ENCODE results near the gene COL20A1.

The COL20A1 gene

DNA sequence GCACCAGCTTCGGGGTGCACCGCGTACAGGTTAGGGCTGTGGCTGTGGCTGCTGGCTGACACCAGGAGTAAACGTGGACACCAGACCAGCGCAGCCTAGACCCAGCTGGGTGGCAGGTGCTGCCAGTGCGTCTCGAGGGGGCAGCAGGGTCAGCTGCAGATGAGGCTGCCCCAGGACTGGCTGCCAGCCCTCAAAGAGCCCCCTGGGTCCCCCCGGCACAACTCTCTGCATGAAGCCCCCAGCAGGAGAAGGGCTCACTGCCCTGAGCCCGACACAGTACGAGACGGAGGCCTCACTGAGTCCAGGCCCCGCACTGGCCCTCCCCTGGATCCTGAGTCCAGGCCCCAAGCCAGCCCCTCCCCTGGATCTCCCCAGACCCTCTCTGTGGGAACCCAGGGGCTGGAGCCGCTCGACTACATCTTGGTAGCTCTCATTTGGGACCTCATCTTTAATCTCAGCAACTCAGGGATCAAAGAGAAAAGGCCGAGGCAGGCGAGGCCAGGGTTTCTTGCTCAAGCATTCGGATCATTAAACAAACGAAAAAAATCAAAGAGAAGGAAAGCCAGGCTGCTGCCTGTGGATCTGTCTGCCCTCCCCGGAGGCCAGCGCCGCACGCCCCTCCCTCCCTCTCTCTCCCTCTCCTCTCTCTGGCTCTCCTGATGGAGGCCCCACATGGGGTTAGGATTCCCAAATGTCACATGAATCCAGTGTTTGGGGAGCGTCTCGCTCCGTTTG is 31.8 kb upstream of the COL20A1 start:
- DNase-seq (ENCODE audit: low read depth in 3 of 3) = no peak

GRCh38 chr20:63261795-63262528 is 31.0 kb upstream of the COL20A1 start:
- DNase-seq (ENCODE audit: low read depth in 3 of 3) = no peak

GRCh38 chr20:63262836-63263235 is 30.1 kb upstream of the COL20A1 start:
- DNase-seq (ENCODE audit: low read depth in 3 of 3) = no peak

- DNase-seq (ENCODE audit: low read depth in 3 of 3) = no peak
Measured at GRCh38 chr20:63264000-63264399, 29.0 kb upstream of the COL20A1 start.

DNA sequence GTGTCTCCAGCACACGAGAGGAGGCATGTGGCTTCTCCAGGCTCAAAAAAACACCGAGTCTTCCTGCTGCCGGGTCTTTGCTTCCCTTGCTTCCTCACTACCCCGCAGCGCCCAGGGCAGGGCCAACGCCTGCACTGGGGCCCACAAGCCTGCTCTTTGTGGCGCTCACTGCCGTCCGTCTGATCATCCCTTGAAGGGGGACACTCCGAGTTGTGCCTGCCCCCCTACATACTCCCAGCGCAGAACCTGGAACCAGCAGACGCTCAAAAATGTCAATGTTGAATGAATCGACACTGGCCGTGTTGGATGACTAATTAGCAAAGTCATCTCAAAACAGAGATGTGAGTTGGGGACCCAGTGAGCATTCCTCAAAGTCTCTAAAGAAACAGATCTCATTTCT is 28.5 kb upstream of the COL20A1 start:
- DNase-seq (ENCODE audit: low read depth in 3 of 3) = no peak

DNA sequence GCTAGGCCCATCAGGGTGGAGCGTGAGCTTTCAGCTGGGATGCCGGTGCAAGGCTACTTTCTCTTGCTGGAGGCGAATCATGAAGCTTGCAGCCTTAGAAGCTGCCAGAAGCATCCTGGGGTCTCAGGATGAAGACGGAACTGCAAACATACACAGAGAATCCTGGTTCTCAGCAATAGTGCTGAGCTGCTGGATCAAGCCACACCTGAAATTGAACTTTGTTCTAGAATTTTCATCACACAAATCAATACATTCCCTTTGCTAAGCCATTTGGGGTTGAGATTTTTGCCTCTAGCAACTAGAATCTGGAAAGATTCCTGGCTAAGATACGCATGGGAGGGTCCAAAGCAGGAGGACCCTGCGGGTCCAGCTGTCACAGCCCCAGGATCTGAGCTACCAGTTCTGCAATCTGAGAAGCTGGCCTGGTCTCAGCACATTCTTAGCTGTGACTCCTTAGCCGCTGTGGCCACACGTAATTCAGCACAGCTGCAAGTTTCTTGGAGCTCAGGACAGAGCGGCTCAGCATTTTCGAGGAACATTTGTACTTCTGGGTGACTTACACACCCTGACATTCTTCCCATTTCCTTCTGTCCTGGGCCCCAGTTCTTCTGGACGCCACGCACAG is 27.0 kb upstream of the COL20A1 start:
- DNase-seq (ENCODE audit: low read depth in 3 of 3) = no peak

DNA sequence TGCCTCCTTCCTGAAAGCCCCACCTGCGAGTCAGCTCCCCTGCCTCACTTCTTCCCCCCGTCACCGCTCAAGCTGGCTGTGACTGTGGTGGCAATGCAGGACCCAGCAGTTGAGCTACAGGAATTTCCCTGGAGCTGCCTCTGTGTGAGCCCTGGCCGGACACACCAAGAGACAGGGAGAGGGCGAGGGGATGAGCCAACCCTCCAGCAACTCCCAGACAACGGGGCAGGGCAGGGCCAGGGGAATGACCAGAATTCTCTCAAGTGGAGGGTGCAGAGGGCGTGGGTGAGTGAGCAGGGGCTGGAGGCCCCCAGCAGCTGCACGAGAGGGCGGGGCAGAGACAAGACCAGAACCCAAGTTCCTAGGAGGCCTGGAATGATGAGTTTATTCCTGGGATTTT is 25.3 kb upstream of the COL20A1 start:
- DNase-seq (ENCODE audit: low read depth in 3 of 3) = no peak

- no peak for DNase-seq (ENCODE audit: low read depth in 3 of 3)
Measured at GRCh38 chr20:63268256-63268655, 24.7 kb upstream of the COL20A1 start.

DNA sequence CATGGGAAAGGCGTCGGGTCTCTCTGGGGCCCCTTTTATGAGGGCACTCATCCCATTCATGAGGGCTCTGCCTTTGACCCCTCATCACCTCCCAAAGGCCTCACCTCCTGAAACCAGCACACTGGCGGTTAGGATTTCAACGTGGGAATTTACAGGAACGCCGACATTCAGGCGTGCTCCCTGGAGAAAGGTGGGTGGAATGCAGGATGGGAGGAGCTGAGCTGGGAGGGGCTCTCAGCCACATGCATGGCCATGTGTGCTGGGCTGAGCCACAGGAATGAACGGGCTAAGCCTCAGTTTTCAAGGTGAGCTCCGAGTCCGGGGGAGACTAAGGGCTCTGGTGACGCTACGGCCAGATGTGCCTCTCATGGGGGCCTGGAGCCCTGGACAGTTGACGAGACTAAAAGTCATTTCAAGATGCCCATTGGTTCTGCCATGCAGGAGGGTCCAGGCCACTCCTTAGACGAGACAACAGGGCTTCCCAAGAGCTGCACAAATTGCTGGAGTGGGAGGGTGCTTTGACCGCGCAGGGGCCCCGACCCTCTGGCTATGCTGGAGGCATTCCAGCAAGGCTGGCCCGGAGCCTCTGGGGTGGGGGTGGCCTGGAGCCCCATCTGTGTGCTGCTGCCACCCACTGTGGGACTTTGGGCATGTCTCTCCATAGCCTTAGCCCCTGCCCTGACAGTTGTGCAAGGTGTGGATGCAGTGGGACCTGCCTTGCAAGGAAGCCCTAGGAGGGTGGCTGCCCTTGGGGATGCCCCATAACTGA is 24.1 kb upstream of the COL20A1 start:
- no peak for DNase-seq (ENCODE audit: low read depth in 3 of 3)

GRCh38 chr20:63269724-63270123 is 23.3 kb upstream of the COL20A1 start:
- no peak for DNase-seq (ENCODE audit: low read depth in 3 of 3)

DNA sequence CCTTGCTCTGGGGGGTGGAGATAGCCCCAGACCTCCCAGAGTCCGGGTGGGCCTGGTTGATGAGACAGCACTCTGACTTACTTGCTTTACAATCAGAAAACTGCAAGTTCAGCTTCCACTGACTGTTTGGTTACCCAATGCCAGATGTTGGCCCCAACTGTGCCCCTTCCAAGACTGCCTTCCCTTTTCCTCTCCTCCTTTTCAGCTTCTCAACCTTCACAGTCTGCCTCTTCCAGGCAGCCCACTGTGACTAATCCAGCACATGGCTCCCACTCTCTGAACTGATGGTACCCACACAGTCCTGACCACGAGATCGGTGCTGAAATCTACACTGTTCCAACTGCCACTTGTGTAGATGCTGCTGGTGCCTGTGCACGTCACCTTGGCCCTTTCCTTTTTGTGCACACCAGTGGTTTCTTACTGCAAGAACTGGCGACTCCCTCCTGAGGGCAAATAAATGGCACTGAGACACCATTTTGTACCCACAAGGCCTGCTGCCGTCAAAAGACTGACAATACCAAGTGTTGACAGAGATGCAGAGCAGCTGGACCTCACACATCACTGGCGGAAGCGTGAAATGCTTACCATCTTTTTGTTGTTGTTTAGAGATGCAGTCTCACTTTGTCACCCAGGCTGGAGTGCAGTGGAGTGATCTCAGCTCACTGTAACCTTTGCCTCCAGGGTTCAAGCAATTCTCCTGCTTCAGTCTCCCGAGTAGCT is 22.2 kb upstream of the COL20A1 start:
- no peak for DNase-seq (ENCODE audit: low read depth in 3 of 3)

DNA sequence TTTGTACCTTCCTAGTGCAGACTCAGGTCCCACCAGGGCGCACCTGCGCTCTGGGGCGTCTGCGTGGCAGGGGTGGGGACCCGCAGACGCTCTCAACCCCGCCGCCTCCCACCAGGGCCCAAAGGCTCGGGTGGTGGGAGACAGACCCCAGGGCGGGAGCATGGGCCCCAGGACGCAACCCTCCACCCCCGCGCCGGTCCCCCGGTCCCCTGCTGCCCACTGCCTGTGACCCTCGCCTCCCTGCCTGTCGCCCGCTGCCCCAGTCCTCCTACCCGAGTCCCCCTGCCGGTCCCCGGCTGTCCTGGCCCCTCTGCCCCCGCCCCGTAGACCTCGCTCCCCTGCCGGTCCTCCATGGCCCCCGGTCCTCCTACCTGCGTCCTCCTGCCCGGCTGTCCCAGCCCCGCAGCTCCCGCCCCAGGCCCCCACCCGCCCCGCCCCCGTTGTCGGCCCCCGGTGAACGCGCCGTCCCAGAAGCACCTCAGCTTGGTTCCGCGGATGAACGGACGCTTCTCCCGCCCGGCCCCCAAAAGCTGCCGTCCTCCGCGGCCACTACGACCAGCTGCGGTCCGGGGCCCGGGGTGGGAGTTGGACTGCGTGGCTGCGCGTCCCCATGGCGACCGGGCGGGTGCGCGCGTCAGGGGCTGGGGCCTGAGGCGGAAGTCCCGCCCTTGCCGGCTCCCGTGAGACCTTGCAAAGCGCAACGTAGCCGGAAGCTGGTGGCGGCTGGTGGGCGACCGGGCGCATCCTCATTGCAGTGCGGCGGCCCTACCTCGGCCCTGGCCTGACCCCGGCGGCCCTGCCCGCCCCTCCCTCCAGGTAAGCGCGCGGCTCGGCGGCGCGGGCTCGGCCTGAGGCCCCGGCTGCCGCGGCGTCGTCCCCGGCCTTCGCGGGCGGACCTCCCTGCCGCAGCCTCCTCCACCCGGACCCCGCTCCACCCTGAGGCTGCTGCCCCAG is 20.6 kb upstream of the COL20A1 start, which contains the start of gene ARFGAP1:
Gene ARFGAP1, plus strand, starts transcription at position 709 of the 954 bp plus-strand sequence. CDS start 2,768 bp downstream, outside the sequence.
- peak; percentile 82 to 90 (median 85) for DNase-seq (ENCODE audit: low read depth in 3 of 3)

DNA sequence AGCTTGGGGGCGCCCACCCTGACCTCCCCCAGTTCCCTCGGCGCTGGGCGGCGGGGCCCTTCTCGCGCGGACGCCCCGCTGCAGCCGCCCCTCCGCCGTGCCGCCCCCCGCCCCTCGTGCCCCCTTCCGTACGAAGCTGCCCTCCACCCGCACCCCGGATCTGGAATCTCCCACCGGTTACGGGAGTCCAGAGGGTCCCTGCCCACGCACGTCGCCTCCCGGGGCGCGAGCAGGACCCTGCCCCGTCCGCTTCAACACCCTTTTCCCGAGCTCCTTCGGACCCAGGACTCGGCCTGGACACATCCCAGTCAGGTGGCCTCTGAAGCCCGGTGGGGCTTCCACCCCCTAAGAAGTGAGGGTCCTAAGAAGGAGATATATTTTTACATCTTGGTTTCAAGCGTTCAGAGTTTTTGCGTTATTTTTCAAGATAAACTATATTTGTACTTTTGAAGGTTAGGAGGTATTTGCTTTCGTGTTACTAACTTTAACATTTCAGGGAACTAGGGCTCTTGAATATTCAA is 19.9 kb upstream of the COL20A1 start:
- DNase-seq (ENCODE audit: low read depth in 3 of 3) = no peak

DNA sequence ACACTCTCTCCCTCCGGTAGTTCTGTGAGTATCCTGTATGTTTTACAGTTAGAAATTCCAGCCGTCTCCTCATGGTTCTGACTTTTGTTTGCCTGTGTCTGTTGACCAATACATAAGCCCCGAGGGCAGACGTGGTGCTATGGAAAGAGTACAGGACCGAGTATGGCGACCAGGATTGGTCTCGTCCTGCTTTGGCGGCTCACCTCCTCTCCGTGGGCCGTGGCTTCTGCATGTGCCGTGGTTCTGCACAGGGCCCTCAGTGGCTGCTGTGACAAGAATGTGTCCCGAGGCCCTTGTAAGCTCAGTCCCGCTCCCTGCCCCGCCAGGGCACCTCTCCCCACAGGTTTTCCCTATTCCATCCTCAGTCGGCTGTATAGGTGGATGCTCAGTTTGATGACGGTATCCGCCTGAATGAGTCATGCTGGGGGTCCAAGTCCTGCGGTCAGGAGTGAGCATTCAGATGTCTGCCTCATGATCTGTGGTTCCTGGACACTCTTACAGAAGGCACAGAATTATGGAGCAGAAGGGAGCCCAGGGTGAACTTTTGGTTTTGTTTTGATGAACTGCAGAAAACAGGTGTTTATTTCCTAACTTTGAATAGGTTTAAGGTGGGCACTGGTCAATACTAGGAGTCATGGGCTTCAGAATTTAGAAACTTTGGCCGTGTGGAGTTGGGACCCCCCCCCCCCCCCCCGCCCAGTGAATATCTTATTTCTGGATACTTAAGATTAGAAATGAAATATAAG is 19.2 kb upstream of the COL20A1 start:
- DNase-seq (ENCODE audit: low read depth in 3 of 3) = no peak

- no peak for DNase-seq (ENCODE audit: low read depth in 3 of 3)
Measured at GRCh38 chr20:63274381-63275228, 18.4 kb upstream of the COL20A1 start.

DNA sequence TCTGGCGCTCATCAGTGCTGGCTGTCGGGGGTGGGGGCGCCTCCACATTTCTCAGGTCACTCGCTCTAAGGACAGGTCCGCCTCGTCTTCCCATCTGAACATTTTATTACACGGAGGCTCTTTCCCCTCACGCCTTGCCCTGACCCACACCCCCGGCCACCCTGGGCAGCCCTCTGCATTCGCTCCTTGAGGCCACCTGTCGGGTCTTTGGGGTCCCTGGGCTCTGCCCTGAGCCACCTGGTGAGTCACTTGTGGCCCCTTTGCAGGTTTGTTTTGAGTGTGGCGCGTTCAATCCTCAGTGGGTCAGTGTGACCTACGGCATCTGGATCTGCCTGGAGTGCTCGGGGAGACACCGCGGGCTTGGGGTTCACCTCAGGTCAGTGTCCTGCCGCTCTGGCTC is 17.2 kb upstream of the COL20A1 start:
- no peak for DNase-seq (ENCODE audit: low read depth in 3 of 3)

GRCh38 chr20:63276956-63277355 is 16.0 kb upstream of the COL20A1 start:
- DNase-seq (ENCODE audit: low read depth in 3 of 3) = no peak

Measured in stimulated activated CD4-positive, alpha-beta T cell treated with anti-CD3 and anti-CD28 coated beads, TNF-alpha, amount 100 ng/mL, for 24 hours (primary cell).